Neural progenitor cell (in vitro differentiated cells): ENCODE data around the gene DSCAML1. TPM values are rescaled to one million over a fixed set of nuclear protein-coding genes. Genes with fewer than 3 reads are reported as not detected.

Experiments used
- DNase-seq: peaks from one replicate; pipeline ENCODE4 v3.0.0-alpha.2; 2016; ENCODE audit warnings: low spot score
- H2AFZ ChIP-seq: fragments of 200-600 bp; sonication (generic); replicated peaks from 2 replicates; pipeline ENCODE4 v1.6.1; 2016; ENCODE audit warnings: antibody characterized with exemption
- H3F3A ChIP-seq: fragments of 200-600 bp; sonication (generic); 2 replicates; pipeline ENCODE4 v1.6.1; 2016; ENCODE audit warnings: antibody characterized with exemption, low read depth
- H3K27ac ChIP-seq: fragments of 200-600 bp; sonication (generic); 2 replicates; pipeline ENCODE4 v1.5.1; 2016; ENCODE audit warnings: mild to moderate bottlenecking
- H3K27me3 ChIP-seq: fragments of 200-600 bp; sonication (generic); 2 replicates; pipeline ENCODE4 v1.6.1; 2016; ENCODE audit warnings: mild to moderate bottlenecking, moderate library complexity
- H3K36me3 ChIP-seq: fragments of 200-600 bp; sonication (generic); 2 replicates; pipeline ENCODE4 v1.5.1; 2016
- H3K4me1 ChIP-seq: fragments of 200-600 bp; sonication (generic); 2 replicates; pipeline ENCODE4 v1.6.1; 2016; ENCODE audit warnings: mixed run types
- H3K4me2 ChIP-seq: fragments of 200-600 bp; sonication (generic); 2 replicates; pipeline ENCODE4 v1.6.1; 2016
- H3K4me3 ChIP-seq: fragments of 200-600 bp; sonication (generic); 2 replicates; pipeline ENCODE4 v1.5.1; 2016
- H3K79me2 ChIP-seq: fragments of 200-600 bp; sonication (generic); 2 replicates; pipeline ENCODE4 v1.6.1; 2016; ENCODE audit warnings: low read depth
- H3K9ac ChIP-seq: fragments of 200-600 bp; sonication (generic); 2 replicates; pipeline ENCODE4 v1.6.1; 2016
- H3K9me3 ChIP-seq: fragments of 200-600 bp; sonication (generic); 2 replicates; pipeline ENCODE4 v1.5.1; 2016; ENCODE audit warnings: low read depth
- H4K20me1 ChIP-seq: fragments of 200-600 bp; sonication (generic); 2 replicates; pipeline ENCODE4 v1.6.1; 2016; ENCODE audit warnings: low read depth
- H3K27ac Mint-ChIP-seq: 3 replicates; pipeline ENCODE4 v1.8.0; 2021; ENCODE audit warnings: mixed read lengths
- H3K27me3 Mint-ChIP-seq: 2 replicates; pipeline ENCODE4 v1.8.0; 2022; ENCODE audit warnings: low read depth, mild to moderate bottlenecking, inconsistent platforms, moderate library complexity, mixed read lengths; ENCODE audit not compliant: insufficient read depth
- H3K36me3 Mint-ChIP-seq: 3 replicates; pipeline ENCODE4 v1.8.0; 2021; ENCODE audit warnings: mixed read lengths
- H3K4me1 Mint-ChIP-seq: 3 replicates; pipeline ENCODE4 v1.8.0; 2021; ENCODE audit warnings: mixed read lengths
- H3K4me3 Mint-ChIP-seq: 3 replicates; pipeline ENCODE4 v1.8.0; 2021; ENCODE audit warnings: mild to moderate bottlenecking, moderate library complexity, mixed read lengths
- H3K9me3 Mint-ChIP-seq: 3 replicates; pipeline ENCODE4 v1.8.0; 2020; ENCODE audit warnings: mixed read lengths
- CTCF ChIP-seq: fragments of 200-600 bp; sonication (generic); IDR thresholded peaks from 2 replicates; pipeline ENCODE4 v1.5.1; 2017; ENCODE audit warnings: antibody characterized with exemption, mild to moderate bottlenecking
- EZH2 ChIP-seq: fragments of 200-600 bp; sonication (generic); IDR thresholded peaks from 2 replicates; pipeline ENCODE4 v1.6.1; 2017; ENCODE audit warnings: antibody characterized with exemption, mild to moderate bottlenecking, moderate library complexity
- EZH2phosphoT487 ChIP-seq: fragments of 200-600 bp; sonication (generic); IDR thresholded peaks from 2 replicates; pipeline ENCODE4 v1.6.1; 2017; ENCODE audit warnings: antibody characterized with exemption
- total RNA-seq: library from RNA; depleted of rRNA; stranded (reverse); fragments of >200 nt; gene quantifications from 2 replicates; pipeline ENCODE4 v1.2.3, GENCODE V29; 2015; ENCODE audit warnings: low replicate concordance

Gene DSCAML1
- total RNA-seq, 1 donor from 2014 or later: 0.06 TPM

- H2AFZ ChIP-seq: no peak overlapping the region
- H3K36me3 ChIP-seq: no peaks in the 10 kb centered on the region
- TF ChIP-seq EZH2phosphoT487 (no peak), EZH2 (no peak), CTCF (no peak)
- peaks cover 19% of the 10 kb centered on the region for H4K20me1 ChIP-seq
- H3K27ac ChIP-seq: no peak overlapping the region
- H3K4me1 Mint-ChIP-seq: peaks cover 57% of the 10 kb centered on the region
- H3K27me3 Mint-ChIP-seq: peaks cover 21% of the 10 kb centered on the region
- peaks cover 20% of the 10 kb centered on the region for H3F3A ChIP-seq
- peaks cover 23% of the 10 kb centered on the region for H3K4me1 ChIP-seq
- no peaks in the 10 kb centered on the region for H3K9me3 ChIP-seq
- H3K27ac Mint-ChIP-seq: no peak overlapping the region
- no peaks in the 10 kb centered on the region for H3K79me2 ChIP-seq
- H3K4me3 ChIP-seq: no peak overlapping the region
- H3K36me3 Mint-ChIP-seq: no peaks in the 10 kb centered on the region
- no peak overlapping the region for H3K9ac ChIP-seq
- H3K27me3 ChIP-seq: peaks cover 72% of the 10 kb centered on the region
- H3K4me3 Mint-ChIP-seq: no peak overlapping the region
- no peaks in the 10 kb centered on the region for H3K9me3 Mint-ChIP-seq
- no peak overlapping the region for H3K4me2 ChIP-seq
- no peak for DNase-seq
Measured at GRCh38 chr11:117673602-117674001, 123.4 kb downstream of the DSCAML1 start.

GRCh38 chr11:117671370-117671769, 125.6 kb downstream of the DSCAML1 start:
- Histone ChIP-seq H3K27me3 (peaks cover 70% of the 10 kb centered on the region), H4K20me1 (peaks cover 19% of the 10 kb centered on the region), H3K4me1 (peaks cover 28% of the 10 kb centered on the region), H3K36me3 (no peaks in the 10 kb centered on the region), H3K4me3 (no peak overlapping the region), H3K27ac (no peak overlapping the region), H3K79me2 (no peaks in the 10 kb centered on the region), H3K9ac (no peak overlapping the region), H3F3A (peaks cover 27% of the 10 kb centered on the region), H3K4me2 (peak overlapping the region; percentile 65), H3K9me3 (no peaks in the 10 kb centered on the region), H2AFZ (no peak overlapping the region)
- peak; percentile 55 for DNase-seq
- Mint-ChIP-seq H3K36me3 (no peaks in the 10 kb centered on the region), H3K4me3 (no peak overlapping the region), H3K4me1 (peaks cover 67% of the 10 kb centered on the region), H3K27ac (no peak overlapping the region), H3K9me3 (no peaks in the 10 kb centered on the region), H3K27me3 (peaks cover 20% of the 10 kb centered on the region)
- no peak for TF ChIP-seq CTCF
- peak; percentile 90 for TF ChIP-seq EZH2phosphoT487

GRCh38 chr11:117670924-117671323, 126.1 kb downstream of the DSCAML1 start:
- peaks cover 21% of the 10 kb centered on the region for H3K27me3 Mint-ChIP-seq
- no peaks in the 10 kb centered on the region for H3K79me2 ChIP-seq
- peaks cover 72% of the 10 kb centered on the region for H3K4me1 Mint-ChIP-seq
- TF ChIP-seq CTCF (no peak), EZH2phosphoT487 (no peak), EZH2 (no peak)
- peaks cover 19% of the 10 kb centered on the region for H4K20me1 ChIP-seq
- DNase-seq: no peak
- peaks cover 27% of the 10 kb centered on the region for H3F3A ChIP-seq
- H3K9me3 ChIP-seq: no peaks in the 10 kb centered on the region
- no peak overlapping the region for H2AFZ ChIP-seq
- H3K4me3 ChIP-seq: no peak overlapping the region
- H3K36me3 ChIP-seq: no peaks in the 10 kb centered on the region
- H3K4me1 ChIP-seq: peaks cover 30% of the 10 kb centered on the region
- H3K9ac ChIP-seq: no peak overlapping the region
- peak overlapping the region; percentile 82 for H3K27ac Mint-ChIP-seq
- peak overlapping the region; percentile 65 for H3K4me2 ChIP-seq
- no peak overlapping the region for H3K27ac ChIP-seq
- no peaks in the 10 kb centered on the region for H3K36me3 Mint-ChIP-seq
- no peaks in the 10 kb centered on the region for H3K9me3 Mint-ChIP-seq
- H3K27me3 ChIP-seq: peaks cover 66% of the 10 kb centered on the region
- no peak overlapping the region for H3K4me3 Mint-ChIP-seq
